Measurements from ENCODE around the gene DOCK1.

DNA sequence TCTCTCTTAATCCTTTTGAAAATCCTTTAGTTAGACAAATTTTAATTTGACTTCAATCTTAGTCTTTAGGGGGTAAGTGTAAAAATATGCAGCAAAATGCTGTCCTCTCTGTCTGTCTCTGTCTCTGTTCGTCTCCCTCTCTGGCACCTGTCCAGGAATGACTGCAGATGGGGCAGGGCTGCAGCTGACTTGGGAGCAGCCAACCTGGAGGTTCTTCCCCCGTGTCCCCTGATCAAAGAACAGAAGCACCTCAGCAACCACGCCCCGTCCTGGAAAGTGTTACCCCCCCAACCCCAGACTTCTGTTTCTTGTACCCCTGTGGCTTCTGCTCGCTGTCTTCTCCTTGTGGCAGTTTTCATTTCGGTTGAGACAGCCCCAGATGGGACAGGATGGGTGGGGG, 502.3 kb downstream of the DOCK1 start:
- TF ChIP-seq, protein P1, sequence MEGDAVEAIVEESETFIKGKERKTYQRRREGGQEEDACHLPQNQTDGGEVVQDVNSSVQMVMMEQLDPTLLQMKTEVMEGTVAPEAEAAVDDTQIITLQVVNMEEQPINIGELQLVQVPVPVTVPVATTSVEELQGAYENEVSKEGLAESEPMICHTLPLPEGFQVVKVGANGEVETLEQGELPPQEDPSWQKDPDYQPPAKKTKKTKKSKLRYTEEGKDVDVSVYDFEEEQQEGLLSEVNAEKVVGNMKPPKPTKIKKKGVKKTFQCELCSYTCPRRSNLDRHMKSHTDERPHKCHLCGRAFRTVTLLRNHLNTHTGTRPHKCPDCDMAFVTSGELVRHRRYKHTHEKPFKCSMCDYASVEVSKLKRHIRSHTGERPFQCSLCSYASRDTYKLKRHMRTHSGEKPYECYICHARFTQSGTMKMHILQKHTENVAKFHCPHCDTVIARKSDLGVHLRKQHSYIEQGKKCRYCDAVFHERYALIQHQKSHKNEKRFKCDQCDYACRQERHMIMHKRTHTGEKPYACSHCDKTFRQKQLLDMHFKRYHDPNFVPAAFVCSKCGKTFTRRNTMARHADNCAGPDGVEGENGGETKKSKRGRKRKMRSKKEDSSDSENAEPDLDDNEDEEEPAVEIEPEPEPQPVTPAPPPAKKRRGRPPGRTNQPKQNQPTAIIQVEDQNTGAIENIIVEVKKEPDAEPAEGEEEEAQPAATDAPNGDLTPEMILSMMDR (IDR thresholded peaks at IDR 0.05) = no peak
- no peak for TF ChIP-seq POLR2A (IDR thresholded peaks at IDR 0.05)
- no peak for TF ChIP-seq POLR2AphosphoS5 (IDR thresholded peaks at IDR 0.05)
